Fibroblast of skin of back (primary cell): ENCODE measurements around the gene INTS11.

ENCODE experiments used
- DNase-seq: peaks from one replicate; pipeline ENCODE4 v3.0.0-alpha.2; 2013

The INTS11 gene

GRCh38 chr1:1343811-1344421, 19.5 kb upstream of the INTS11 start:
- no peak for DNase-seq

GRCh38 chr1:1342584-1343115, 18.2 kb upstream of the INTS11 start:
- no peak for DNase-seq

- no peak for DNase-seq
These were observed 17.7 kb upstream of the INTS11 start for GRCh38 chr1:1342061-1342562.

- DNase-seq, result no peak
These were observed 17.1 kb upstream of the INTS11 start for GRCh38 chr1:1341549-1342021.

GRCh38 chr1:1340791-1341548, 16.5 kb upstream of the INTS11 start:
- no peak for DNase-seq

- DNase-seq, result no peak
These were observed 15.7 kb upstream of the INTS11 start for GRCh38 chr1:1340185-1340584.

GRCh38 chr1:1338278-1338677, 13.8 kb upstream of the INTS11 start:
- no peak for DNase-seq

GRCh38 chr1:1337793-1338147, 13.3 kb upstream of the INTS11 start:
- DNase-seq, result no peak

- no peak for DNase-seq
These were observed 12.7 kb upstream of the INTS11 start for GRCh38 chr1:1336931-1337792.

- DNase-seq, result no peak
These were observed 12.0 kb upstream of the INTS11 start for GRCh38 chr1:1336446-1336845.

GRCh38 chr1:1335792-1336248, 11.4 kb upstream of the INTS11 start:
- no peak for DNase-seq

- DNase-seq, result no peak
These were observed 10.8 kb upstream of the INTS11 start for GRCh38 chr1:1335283-1335682.

GRCh38 chr1:1334835-1335234, 10.4 kb upstream of the INTS11 start:
- no peak for DNase-seq

- DNase-seq, result no peak
These were observed 9.2 kb upstream of the INTS11 start for GRCh38 chr1:1333551-1334241.

GRCh38 chr1:1332774-1333480, 8.5 kb upstream of the INTS11 start:
- no peak for DNase-seq

GRCh38 chr1:1332031-1332755, 7.7 kb upstream of the INTS11 start:
- no peak for DNase-seq

- no peak for DNase-seq
These were observed 6.9 kb upstream of the INTS11 start, which contains the start of gene TAS1R3 for GRCh38 chr1:1331068-1331965. Gene TAS1R3 (plus strand): TSS chr1:1331280. CDS start chr1:1331346, 66 bp downstream.

GRCh38 chr1:1330366-1331067, 6.1 kb upstream of the INTS11 start:
- no peak for DNase-seq
